Parathyroid adenoma (tissue), 2 donors: Measurements from ENCODE around the gene TOMM6.
"Not testable (repeated sequence)": the region's sequence is repeated elsewhere in the genome, so short reads cannot be mapped to it uniquely, and the experiment has no call there.

Experiments used
- H2AFZ ChIP-seq: fragments of 300-600 bp; sonication (generic); one replicate; pipeline ENCODE4 v1.7.0; 2017; ENCODE audit warnings: antibody characterized with exemption, mild to moderate bottlenecking
- H3K27ac ChIP-seq: fragments of 300-600 bp; sonication (generic); one replicate; pipeline ENCODE4 v1.7.0; 2017
- H3K27me3 ChIP-seq: fragments of 300-600 bp; sonication (generic); one replicate; pipeline ENCODE4 v1.7.0; 2017; ENCODE audit warnings: low read length; ENCODE audit not compliant: control insufficient read depth, insufficient read depth
- H3K36me3 ChIP-seq: fragments of 300-600 bp; sonication (generic); one replicate; pipeline ENCODE4 v1.7.0; 2017; ENCODE audit warnings: low read length; ENCODE audit not compliant: control insufficient read depth, insufficient read depth
- H3K4me1 ChIP-seq: fragments of 300-600 bp; sonication (generic); one replicate; pipeline ENCODE4 v1.7.0; 2017; ENCODE audit warnings: control low read depth
- H3K4me2 ChIP-seq: fragments of 300-600 bp; sonication (generic); one replicate; pipeline ENCODE4 v1.7.0; 2017; ENCODE audit warnings: low read length
- H3K4me3 ChIP-seq: fragments of 300-600 bp; sonication (generic); one replicate; pipeline ENCODE4 v1.7.0; 2017; ENCODE audit warnings: low read depth, low read length
- H3K79me2 ChIP-seq: fragments of 300-600 bp; sonication (generic); one replicate; pipeline ENCODE4 v1.7.0; 2017; ENCODE audit warnings: control low read depth
- H3K9ac ChIP-seq: fragments of 300-600 bp; sonication (generic); one replicate; pipeline ENCODE4 v1.7.0; 2017; ENCODE audit warnings: mild to moderate bottlenecking
- H3K9me3 ChIP-seq: fragments of 300-600 bp; sonication (generic); one replicate; pipeline ENCODE4 v1.7.0; 2017; ENCODE audit warnings: low read length; ENCODE audit not compliant: control insufficient read depth
- TF ChIP-seq, protein P1 (sequence below): fragments of 300-600 bp; sonication (generic); IDR thresholded peaks from one replicate; pipeline ENCODE4 v1.7.0; 2017; ENCODE audit warnings: antibody characterized with exemption, mild to moderate bottlenecking
- donor health status: primary hyperparathyroidism.

The TOMM6 gene

DNA sequence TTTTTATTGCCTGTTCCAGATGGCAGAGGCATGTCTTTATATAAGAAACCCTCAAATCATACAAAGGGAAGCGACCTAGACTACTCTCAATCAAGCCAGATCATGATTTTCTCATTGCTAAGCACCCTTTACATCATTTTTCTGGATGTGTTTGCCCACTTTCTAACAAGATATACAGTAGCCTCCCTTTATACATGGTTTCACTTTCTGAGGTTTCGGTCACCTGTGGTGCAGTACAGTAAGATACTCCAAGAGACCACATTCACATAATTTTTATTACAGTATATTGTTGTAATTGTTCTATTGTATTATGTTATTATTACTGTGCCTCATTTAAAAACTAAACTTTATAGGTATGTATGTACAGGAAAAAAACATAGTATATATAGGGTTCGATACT, 23.6 kb downstream of the TOMM6 start:
- TF ChIP-seq, protein P1, sequence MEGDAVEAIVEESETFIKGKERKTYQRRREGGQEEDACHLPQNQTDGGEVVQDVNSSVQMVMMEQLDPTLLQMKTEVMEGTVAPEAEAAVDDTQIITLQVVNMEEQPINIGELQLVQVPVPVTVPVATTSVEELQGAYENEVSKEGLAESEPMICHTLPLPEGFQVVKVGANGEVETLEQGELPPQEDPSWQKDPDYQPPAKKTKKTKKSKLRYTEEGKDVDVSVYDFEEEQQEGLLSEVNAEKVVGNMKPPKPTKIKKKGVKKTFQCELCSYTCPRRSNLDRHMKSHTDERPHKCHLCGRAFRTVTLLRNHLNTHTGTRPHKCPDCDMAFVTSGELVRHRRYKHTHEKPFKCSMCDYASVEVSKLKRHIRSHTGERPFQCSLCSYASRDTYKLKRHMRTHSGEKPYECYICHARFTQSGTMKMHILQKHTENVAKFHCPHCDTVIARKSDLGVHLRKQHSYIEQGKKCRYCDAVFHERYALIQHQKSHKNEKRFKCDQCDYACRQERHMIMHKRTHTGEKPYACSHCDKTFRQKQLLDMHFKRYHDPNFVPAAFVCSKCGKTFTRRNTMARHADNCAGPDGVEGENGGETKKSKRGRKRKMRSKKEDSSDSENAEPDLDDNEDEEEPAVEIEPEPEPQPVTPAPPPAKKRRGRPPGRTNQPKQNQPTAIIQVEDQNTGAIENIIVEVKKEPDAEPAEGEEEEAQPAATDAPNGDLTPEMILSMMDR: no peak
- H3K9me3 ChIP-seq: no peaks in the 10 kb centered on the region
- H3K36me3 ChIP-seq: no peaks in the 10 kb centered on the region
- no peak overlapping the region for H2AFZ ChIP-seq
- no peak overlapping the region for H3K9ac ChIP-seq
- H3K4me2 ChIP-seq: no peak overlapping the region
- H3K27ac ChIP-seq: no peak overlapping the region
- H3K79me2 ChIP-seq: peaks cover 4% of the 10 kb centered on the region
- H3K4me1 ChIP-seq: peaks cover 8% of the 10 kb centered on the region
- no peaks in the 10 kb centered on the region for H3K27me3 ChIP-seq
- H3K4me3 ChIP-seq: no peak overlapping the region

DNA sequence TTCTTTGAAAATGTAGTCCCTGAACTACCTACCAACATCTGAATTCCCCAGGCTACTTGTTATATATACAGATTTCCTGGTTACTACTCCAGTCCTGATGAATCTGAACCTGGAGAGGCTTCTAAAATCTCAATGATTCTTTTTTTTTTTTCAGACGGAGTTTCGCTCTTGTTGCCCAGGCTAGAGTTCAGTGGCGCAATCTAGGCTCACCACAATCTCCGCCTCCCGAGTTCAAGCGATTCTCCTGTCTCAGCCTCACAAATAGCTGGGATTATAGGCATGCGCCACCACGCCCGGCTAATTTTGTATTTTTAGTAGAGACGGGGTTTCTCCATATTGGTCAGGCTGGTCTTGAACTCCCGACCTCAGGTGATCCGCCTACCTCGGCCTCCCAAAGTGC, 24.5 kb downstream of the TOMM6 start:
- not testable (repeated sequence) for H3K79me2 ChIP-seq, H3K4me2 ChIP-seq, H2AFZ ChIP-seq, H3K9me3 ChIP-seq, H3K4me1 ChIP-seq, H3K36me3 ChIP-seq, H3K27ac ChIP-seq, H3K4me3 ChIP-seq, H3K9ac ChIP-seq, H3K27me3 ChIP-seq

DNA sequence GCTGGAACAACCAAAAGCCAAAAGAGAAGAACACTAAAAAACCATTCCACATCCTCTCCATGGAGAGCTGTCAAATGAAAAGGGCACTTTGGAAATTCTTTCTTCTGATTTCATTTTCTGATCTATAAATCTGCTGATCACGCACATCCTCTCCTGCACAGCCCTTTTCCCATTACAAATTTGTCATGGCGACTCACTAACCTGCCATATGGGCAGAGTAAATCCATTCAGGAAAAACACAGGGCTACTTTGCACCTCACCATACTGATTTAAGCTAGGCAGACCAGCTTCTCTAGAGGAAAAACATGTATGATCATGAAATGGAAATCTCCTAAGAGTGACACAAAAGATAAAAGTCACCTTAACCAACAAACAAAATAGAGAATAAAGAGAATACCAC, 26.0 kb downstream of the TOMM6 start:
- Histone ChIP-seq H3K4me1 (peaks cover 8% of the 10 kb centered on the region), H2AFZ (peak overlapping the region; percentile 15), H3K36me3 (no peaks in the 10 kb centered on the region), H3K79me2 (peaks cover 4% of the 10 kb centered on the region), H3K4me2 (no peak overlapping the region), H3K27me3 (no peaks in the 10 kb centered on the region), H3K9ac (no peak overlapping the region), H3K27ac (peak overlapping the region; percentile 27), H3K4me3 (no peak overlapping the region), H3K9me3 (no peaks in the 10 kb centered on the region)
- TF ChIP-seq, protein P1: no peak

DNA sequence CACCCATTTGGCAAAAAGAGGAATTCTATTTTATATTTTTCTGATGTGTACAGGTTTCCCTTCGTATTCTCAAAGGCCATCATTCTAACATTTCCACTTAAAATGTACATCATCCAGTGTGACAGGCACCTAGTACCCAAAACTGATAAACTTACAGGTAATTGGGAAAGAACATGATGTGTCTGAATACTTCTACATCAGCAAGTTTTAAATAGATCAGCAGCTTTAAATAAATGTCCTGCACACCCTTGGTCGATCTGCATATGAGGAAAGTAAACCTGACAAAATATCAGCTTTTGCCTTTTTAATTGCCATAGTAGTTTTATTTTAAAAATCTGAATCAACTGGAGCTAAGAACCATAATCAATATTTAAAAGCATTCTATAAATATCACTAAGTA, 26.5 kb downstream of the TOMM6 start:
- no peak overlapping the region for H3K4me2 ChIP-seq
- no peaks in the 10 kb centered on the region for H3K9me3 ChIP-seq
- peaks cover 4% of the 10 kb centered on the region for H3K79me2 ChIP-seq
- TF ChIP-seq, protein P1: no peak
- H3K4me3 ChIP-seq: no peak overlapping the region
- no peak overlapping the region for H2AFZ ChIP-seq
- H3K4me1 ChIP-seq: peaks cover 8% of the 10 kb centered on the region
- H3K27me3 ChIP-seq: no peaks in the 10 kb centered on the region
- H3K36me3 ChIP-seq: no peaks in the 10 kb centered on the region
- no peak overlapping the region for H3K9ac ChIP-seq
- no peak overlapping the region for H3K27ac ChIP-seq

DNA sequence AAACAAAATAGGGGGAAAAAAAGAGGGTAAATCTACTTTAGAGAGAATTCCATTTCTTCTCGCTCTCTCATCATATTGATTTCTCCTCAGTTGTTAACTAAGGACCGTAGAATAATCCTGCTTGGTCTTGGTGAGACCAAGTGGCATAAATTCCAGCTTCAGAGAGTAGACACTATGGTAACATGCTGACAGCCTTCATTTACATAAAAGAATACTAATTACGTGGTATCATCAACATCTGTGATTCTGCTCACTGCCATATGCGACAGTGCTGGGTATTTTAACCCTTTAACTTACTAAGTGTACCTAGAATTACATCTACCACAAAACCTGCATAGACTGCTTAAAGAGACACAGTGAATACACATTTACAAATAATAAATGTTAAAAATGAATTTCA, 27.1 kb downstream of the TOMM6 start:
- Histone ChIP-seq H2AFZ (no peak overlapping the region), H3K36me3 (no peaks in the 10 kb centered on the region)
- TF ChIP-seq, protein P1: no peak

More for the DNA sequence above, 27.1 kb downstream of the TOMM6 start:
- peaks cover 8% of the 10 kb centered on the region for H3K4me1 ChIP-seq
- no peaks in the 10 kb centered on the region for H3K27me3 ChIP-seq
- H3K4me3 ChIP-seq: no peak overlapping the region
- H3K9ac ChIP-seq: no peak overlapping the region
- no peak overlapping the region for H3K4me2 ChIP-seq
- H3K27ac ChIP-seq: no peak overlapping the region
- H3K9me3 ChIP-seq: no peaks in the 10 kb centered on the region
- H3K79me2 ChIP-seq: no peaks in the 10 kb centered on the region
